GM21717 (cell line): Measurements from ENCODE around the gene TDRD9.
"Not testable (repeated sequence)": the region's sequence is repeated elsewhere in the genome, so short reads cannot be mapped to it uniquely, and the experiment has no call there.

Experiments used
- ATAC-seq: cut with Tn5 transposase; IDR thresholded peaks from one replicate; pipeline ENCODE4 v1.9.1; 2021; ENCODE audit warnings: mild to moderate bottlenecking, moderate library complexity; ENCODE audit not compliant: unreplicated experiment

The TDRD9 gene, protein sequence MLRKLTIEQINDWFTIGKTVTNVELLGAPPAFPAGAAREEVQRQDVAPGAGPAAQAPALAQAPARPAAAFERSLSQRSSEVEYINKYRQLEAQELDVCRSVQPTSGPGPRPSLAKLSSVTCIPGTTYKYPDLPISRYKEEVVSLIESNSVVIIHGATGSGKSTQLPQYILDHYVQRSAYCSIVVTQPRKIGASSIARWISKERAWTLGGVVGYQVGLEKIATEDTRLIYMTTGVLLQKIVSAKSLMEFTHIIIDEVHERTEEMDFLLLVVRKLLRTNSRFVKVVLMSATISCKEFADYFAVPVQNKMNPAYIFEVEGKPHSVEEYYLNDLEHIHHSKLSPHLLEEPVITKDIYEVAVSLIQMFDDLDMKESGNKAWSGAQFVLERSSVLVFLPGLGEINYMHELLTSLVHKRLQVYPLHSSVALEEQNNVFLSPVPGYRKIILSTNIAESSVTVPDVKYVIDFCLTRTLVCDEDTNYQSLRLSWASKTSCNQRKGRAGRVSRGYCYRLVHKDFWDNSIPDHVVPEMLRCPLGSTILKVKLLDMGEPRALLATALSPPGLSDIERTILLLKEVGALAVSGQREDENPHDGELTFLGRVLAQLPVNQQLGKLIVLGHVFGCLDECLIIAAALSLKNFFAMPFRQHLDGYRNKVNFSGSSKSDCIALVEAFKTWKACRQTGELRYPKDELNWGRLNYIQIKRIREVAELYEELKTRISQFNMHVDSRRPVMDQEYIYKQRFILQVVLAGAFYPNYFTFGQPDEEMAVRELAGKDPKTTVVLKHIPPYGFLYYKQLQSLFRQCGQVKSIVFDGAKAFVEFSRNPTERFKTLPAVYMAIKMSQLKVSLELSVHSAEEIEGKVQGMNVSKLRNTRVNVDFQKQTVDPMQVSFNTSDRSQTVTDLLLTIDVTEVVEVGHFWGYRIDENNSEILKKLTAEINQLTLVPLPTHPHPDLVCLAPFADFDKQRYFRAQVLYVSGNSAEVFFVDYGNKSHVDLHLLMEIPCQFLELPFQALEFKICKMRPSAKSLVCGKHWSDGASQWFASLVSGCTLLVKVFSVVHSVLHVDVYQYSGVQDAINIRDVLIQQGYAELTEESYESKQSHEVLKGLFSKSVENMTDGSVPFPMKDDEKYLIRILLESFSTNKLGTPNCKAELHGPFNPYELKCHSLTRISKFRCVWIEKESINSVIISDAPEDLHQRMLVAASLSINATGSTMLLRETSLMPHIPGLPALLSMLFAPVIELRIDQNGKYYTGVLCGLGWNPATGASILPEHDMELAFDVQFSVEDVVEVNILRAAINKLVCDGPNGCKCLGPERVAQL (N-terminal part only)

DNA sequence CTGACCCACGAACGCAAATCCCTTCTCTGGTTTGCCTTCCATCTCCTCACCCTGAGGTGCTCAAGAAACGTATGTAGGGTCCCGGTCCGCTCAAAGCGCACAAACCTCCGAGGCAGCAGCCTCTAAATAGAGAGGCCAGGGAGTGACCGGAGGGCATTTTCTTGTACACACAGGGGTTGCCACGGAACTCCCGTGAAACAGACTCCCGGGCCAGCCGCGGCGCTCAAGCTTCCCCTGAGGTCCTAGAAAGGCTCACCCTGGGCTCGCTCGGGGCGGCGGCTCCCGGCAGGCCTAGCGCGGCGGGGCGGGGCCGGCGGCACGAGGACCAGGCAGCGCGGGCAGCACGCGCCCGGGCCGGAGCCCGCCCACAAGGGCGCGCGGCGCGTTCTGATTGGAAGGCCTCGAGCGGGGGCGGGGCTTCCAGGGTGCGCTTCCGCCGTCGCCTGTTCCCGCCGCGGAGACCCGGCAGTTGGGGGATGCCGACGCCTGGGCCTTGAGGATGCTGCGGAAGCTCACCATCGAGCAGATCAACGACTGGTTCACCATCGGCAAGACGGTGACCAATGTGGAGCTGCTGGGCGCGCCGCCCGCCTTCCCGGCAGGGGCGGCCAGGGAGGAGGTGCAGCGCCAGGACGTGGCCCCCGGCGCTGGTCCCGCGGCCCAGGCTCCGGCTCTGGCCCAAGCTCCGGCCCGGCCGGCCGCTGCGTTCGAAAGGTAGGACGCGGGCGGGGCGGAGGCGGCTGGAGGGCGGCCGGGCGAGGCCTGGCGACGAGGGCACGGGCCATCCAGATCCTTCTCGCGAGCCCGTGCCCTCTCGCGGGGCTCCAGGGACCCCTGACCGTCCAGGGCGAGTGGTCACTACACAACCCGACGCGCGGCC, at the start of gene TDRD9:
TSS of gene TDRD9 (plus strand) at position 446 of the 880 bp plus-strand sequence. CDS start at position 500, 54 bp downstream.
- no peak for ATAC-seq

DNA sequence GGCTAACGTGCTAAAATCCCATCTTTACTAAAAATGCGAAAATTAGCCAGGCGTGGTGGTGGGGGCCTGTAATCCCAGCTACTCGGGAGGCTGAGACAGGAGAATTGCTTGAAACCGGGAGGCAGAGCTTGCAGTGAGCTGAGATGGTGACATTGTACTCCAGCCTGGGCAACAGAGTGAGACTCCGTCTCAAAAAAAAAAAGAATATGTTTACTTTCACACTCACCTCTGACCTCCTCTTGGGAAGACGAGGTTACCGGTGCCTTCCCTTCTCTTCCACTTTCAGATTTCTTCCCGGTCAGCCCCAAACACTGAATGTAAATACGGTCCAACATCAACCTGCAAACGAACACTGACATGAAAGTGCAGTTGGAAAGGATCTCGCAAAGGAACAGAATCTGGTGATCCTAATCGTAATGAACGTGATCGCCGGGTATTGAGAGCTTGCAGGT, 49.1 kb upstream of the TDRD9 start:
- no peak for ATAC-seq

GRCh38 chr14:103879570-103880347, 48.5 kb upstream of the TDRD9 start:
- no peak for ATAC-seq

DNA sequence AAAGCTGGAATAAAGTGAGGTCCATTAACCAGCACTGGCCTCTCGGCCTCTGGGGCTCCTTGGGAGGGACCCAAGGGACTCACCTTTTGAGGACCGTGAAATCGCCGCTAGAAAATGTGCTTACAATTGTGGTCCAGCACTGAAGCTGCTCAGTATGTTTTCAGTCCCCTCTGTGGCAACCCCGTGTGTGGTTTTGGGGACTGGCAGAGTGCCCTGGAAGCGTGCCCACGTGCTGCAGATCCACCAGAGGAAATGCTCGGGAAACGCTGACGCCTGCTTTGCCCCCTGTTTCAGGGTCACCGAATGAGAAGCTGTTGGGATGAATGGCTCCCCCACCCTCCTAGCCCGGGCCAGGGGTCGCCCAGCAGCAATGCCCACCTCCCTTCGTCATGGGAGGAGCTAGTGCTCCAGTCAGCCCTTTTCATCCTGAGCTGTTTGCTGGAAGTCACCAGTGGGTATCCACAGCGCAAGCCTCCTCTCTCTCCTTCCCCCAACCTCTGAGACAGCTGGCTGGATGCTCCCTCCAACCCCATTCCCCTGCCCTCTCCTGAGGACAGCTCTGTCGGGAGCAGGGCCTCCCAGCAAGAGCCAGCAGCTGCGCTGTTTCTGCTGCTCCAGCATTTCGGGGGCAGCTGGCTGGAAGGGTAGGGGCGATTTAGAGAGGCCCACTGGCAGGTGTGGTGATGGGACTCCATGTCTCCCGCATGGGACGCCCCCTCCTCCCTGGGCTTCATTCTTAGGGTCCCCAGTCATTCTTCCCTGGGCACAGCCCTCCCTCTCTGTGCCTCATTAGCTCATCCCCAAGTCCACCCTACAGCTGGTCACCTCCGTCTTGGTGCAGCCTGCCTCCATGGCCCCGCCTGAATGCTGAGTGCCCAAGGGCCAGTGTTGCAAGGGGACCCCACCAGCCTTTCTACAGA, 47.6 kb upstream of the TDRD9 start:
- no peak for ATAC-seq

DNA sequence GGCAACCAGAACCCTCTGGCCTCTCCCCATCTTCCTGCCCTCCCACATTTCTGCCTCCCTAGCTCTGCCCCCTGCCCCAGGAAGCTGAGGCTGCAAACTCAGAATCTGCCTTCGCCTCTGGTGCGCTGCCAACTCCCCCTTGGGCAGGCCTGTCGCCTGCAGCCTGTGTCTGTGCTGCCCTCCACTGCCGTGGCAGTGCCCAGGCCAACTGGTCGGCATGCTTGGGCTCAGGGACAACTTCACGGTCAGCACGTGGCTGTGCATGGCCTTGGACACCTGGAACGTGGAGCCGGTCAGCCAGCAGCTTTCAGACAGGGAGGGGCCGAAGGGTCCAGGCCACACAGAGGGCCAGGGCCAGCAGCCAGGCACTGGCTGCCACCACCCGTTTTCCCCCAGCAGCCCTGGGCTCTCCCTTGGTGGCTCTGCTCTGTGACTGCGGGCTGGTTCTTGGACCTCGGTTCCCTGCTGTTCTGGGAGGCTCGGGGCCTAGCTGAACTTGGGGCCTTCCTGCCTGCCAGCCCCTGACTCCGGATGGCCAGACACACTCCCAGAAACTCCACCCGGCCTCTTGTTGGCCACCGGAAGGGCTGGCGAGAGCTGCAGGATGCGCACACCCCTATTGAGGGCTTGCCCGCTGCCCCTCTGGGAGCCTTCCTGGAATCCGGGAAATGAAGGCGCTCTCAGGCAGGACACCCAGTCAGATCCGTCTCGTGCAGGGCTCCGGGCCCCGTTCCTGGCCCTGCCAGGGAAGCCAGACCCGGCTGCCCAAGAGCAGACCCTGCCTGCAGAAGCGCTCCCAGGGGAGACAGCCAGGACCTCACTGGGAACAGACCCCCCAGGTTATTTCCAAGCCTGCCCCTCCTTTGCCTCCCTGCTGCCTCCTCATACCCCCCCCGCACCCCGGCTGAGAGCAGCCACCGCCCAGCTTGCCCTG, 46.7 kb upstream of the TDRD9 start:
- ATAC-seq: no peak

DNA sequence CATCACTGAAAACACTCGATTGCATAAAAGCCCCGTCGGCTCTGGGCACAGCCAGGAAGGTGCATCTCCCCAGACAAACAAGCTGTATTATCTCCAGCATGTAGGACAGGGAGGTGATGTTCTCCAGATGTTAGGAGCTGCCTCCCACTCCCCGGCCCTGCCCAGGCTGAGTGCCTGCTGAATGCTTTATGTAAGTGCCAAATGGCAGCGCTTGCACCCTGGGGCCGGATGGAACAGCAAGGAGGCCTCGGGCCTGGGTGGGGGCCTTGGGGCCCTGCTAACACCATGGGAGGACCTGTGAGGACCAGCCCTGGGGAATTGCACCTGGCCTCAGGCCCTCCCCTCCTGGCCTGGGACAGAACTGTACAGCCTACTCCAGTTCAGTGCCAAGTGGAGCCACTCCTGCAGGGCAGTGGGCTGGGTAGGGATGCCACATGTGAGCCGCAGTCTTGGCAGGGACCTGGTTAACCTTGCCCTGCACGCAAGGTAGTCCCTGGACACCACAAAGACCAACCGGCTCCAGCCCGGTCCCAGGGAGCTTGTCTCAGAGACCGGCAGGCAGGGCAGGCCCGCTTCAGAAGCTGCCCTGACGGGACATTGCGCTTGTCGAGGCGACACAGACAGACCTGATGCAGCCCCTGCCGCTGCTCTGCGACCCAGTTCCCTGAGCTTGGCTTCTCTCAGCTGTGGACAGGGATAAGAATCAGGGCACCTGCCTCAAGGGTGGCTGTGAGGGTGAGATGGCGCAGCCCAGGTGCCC, 45.6 kb upstream of the TDRD9 start:
- no peak for ATAC-seq

- no peak for ATAC-seq
Measured at GRCh38 chr14:103883263-103883523, 45.1 kb upstream of the TDRD9 start.

GRCh38 chr14:103884854-103885253, 43.4 kb upstream of the TDRD9 start:
- no peak for ATAC-seq

DNA sequence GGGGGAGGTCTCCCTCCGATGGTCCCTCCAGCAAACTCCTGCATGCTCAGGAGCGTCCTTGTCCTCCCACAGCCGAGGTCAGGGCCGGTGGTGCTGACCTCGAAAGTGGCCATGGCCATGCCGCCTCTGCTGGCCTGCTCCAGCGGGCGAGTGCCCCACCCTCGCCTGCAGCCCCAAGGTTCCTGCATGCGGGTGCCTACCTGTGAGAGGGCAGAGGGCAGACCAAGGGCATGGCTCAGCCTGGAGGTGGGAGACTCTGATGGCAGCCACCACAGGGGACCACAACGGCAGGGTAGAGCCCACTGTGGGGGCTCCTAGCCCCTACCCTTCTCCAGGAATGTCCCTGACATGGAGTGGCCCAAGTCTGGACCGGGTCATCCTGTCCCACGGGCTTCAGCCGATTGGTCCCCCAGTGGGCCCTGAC, 42.7 kb upstream of the TDRD9 start:
- ATAC-seq: no peak

DNA sequence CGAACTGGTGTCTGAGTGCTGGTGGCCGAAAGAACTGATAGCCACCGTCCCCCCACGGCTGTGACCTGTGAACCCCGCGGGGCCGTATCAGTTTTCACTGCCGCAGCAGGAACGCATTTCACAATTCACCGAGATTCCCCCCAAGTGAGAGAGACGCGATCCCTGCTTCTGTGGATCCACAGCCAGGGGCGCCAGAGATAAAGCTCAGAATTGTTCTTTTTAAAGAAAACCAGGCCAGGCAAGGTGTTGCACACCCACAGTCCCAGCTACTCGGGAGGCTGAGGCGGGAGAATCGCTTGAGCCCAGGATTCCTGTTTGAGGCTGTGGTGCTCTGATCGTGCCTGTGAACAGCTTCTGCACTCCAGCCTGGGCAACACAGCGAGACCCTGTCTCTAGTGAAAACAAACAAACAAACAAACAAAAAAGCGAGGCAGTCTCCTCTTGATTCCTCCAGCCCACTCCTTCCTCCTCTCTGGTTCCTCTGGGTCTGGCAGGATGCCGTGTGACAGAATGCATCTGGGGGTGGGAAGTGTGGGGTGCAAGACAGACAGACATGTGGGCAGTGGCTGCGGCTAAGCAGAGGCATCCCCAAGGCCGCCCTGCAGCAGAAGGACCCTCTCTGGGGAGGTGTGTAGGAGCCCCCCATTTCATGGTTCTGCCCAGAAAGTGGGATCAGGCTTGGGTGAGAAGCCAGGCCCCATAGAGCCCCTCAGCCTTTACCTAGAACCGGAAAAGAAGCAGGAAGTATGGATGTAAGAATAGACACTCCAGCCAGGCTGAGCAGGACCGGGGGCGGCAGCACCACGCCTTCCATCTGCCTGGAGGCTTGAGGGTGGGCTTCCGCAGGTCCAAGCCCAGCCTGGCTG, 41.7 kb upstream of the TDRD9 start:
- no peak for ATAC-seq

DNA sequence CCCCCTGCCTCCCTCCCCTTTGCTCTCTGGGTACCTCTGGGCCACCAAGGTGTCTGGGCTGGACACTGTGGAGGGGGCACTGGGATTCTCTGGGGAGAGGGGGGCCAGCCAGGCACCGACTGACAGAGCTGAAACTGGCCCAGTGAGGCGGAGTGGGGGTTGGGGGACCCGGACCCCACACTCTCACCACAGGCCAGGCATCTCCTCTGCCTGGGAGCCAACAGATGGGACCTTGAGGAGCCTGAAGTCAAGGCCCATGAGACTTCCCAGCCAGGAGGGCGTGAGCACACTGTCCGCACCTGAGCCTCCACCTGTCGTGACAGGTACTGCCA, 41.1 kb upstream of the TDRD9 start:
- ATAC-seq: no peak

DNA sequence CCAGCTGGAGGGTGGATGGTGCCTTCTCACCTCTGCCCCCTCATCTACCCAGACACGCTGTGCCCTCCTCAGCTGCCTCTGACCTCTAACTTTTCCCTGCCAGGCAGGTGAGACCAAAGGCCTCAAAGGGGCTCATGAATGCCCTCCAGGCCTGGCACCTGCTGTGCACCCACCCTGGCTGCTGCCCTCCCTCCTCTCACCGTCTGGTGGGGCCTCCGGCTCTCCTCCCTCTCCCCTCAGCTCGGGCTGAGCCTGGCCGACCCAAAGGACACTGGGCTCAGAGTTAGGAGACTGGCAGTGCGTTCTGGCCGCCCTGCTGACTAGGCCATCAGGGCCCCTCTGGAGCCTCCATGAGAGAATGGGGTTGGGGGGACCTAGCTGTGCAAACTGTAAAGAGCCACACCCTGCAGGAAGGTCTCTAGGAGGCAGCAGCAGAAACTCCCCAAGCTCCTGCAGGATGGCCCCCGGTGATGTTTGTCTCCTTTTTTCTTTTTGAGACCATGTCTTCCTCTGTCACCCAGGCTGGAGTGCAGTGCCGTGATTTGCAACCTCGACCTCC, 40.6 kb upstream of the TDRD9 start:
- ATAC-seq: no peak

DNA sequence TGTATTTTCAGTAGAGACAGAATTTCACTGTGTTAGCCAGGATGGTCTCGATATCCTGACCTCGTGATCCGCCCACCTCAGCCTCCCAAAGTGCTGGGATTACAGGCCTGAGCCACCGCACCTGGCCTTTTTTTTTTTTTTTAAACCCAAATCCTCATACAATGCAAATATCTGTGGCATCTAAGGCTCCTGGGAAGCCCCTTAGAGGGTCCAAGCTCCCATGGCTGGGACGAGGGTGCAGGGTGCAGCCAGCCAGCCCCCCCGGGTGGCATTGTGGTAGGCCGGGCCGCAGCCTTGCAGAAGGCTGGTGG, 39.3 kb upstream of the TDRD9 start:
- ATAC-seq: not testable (repeated sequence)

DNA sequence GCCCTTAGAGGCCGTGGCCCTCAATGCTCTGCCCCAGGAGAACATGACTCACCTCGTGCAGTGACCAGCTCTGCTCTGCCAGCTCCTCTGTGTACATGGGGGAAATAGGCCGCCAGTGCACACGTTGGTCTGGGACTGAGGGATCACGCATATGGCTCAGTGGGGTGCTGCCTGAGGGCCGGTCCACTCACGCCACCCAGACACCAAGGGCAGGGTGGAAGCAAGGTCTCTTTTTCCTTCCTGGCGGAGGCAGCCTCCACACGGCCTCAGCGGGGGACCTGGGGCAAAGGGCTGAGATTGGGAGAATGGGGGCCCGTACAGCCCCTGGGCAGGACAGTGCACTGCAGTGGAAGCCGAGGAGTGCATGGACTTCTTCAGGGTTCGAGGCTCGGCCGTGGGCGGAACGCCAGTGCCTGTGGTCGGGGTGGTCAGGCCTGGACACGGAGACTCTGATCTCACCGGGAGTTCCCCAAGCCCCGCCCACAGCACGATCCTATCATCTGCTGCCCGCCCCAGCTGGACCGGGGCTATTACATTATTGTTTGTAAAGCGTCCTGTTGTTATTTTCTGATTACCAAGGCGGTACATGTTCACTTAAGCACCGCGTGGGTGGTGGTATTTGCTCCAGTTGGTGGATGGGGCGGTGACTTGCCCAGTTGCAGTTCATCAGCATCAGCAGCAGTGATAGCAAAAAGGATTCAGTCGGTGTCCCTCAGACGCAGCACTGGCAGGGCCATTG, 38.8 kb upstream of the TDRD9 start:
- no peak for ATAC-seq

DNA sequence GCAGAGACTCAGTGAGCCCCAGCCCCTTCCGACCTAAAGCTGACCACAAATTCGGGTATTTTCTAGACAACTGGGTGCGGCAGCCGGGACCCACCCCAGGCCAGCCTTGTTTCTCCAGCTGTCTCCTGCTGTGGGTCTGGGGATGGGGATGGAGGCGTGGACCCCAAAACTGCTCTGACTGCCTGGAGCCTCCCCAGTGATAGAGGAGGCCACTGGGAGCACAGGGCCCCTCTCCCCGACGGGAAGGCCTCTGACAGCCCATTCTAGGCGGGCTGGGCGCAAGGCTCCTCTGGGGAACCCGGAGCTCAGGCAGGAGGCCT, 38.2 kb upstream of the TDRD9 start:
- ATAC-seq: no peak
